ENCODE measurements around the gene GEN1.

GEN1 gene

DNA sequence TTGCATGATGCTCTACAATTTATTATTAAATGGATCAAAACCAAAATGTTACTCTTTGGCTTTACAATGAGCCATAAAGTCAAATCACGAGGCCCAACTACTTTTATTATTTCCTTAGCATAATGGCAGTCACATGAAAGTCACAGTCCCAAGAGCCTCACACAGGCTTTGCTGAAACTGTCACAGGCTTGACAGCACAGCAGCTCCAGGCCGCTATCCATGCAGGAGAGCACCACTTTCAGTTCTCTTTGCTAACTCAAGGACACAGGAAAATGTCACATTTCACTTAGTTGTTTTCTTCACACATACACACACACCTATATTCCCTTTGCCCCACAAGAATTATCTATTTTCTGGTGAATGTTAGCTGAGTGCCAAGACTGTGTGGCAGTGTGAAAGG, 51.2 kb downstream of the GEN1 start:
- no peak for TF ChIP-seq CTCF (IDR thresholded peaks at IDR 0.05; ENCODE audit: extremely low read depth, insufficient read depth, missing control alignments)
- in situ Hi-C loops (cut with MboI; ENCODE audit: low pct_unique_long_range_greater_than_20kb, low sequenced_read_pairs, unreplicated experiment), result no loop called here
- no peak for DNase-seq (ENCODE audit: low spot score)

- in situ Hi-C loops (cut with MboI; ENCODE audit: low pct_unique_long_range_greater_than_20kb, low sequenced_read_pairs, unreplicated experiment), result no loop called here
- TF ChIP-seq CTCF (IDR thresholded peaks at IDR 0.05; ENCODE audit: extremely low read depth, insufficient read depth, missing control alignments), result no peak
- DNase-seq (ENCODE audit: low spot score), result no peak
These were observed 51.9 kb downstream of the GEN1 start for GRCh38 chr2:17805717-17806363.

DNA sequence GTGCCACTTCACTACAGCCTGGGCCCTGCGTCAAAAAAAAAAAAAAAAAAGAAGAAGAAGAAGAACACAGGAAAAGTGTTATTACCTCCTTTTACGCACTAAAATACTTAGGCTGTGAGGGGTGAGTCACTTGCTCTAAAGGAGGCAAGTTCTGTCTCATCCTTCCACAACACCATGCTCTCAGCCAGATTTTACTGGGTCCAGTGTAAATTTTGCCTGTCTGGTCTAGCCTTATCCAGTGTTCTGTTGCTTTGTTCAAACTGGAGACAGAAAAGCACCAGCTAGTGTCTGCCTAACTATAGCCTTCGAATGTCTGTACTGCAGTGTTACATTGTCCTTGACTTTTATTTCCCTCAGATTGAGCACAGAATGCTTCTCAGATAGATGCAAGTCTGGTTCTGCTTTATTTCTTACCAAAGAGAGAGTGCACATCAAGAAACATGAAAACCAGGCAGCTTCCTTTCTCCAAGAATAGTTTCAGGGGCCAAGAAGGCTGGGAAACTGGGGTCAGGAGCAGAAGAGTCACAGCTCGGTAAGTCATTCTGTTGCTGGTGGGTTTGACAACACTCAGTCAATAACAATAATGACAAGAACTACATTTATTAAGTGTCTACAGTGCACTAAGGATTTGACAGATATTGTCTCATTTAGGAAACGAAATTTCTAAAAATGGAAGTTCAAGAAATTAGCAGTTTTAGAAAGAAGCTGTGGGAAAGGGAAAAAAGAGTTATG, 59.2 kb downstream of the GEN1 start:
- in situ Hi-C loops (cut with MboI; ENCODE audit: low pct_unique_long_range_greater_than_20kb, low sequenced_read_pairs, unreplicated experiment), result no loop called here
- TF ChIP-seq CTCF (IDR thresholded peaks at IDR 0.05; ENCODE audit: extremely low read depth, insufficient read depth, missing control alignments), result no peak
- peak; percentile 32 for DNase-seq (ENCODE audit: low spot score)

DNA sequence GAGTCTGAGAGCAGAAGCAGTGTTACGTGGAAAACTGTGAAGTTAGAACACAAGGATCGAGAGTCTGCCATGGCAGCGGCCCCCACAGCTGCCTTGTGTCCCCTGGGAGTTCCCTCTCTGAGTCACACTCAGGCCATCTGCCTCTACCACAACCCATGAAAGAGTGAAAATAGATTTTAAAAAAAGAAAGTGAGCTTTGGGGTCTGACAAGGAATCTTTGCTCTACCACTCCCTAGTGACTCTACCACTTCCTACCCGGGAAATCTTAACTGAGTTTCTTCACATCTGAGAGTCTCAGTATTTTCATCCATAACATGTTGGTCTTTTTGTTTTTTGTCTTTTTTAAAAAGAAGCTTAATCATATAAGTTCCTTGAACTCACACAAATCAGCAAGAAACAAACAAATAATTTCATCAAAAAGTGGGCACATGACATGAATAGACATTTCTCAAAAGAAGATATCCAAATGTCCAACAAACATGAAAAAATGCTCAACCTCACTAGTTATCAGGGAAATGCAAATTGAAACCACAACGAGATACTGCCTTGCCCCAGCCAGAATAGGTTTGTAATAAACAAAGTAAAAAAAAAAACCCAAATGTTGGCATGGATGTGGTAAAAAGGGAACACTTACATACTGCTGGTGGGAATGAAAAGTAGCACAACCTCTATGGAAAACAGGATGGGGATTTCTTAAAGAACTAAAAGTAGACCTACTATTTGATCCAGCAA, 60.0 kb downstream of the GEN1 start:
- peak; percentile 71 for DNase-seq (ENCODE audit: low spot score)
- TF ChIP-seq CTCF (IDR thresholded peaks at IDR 0.05; ENCODE audit: extremely low read depth, insufficient read depth, missing control alignments), result no peak
- in situ Hi-C loops (cut with MboI; ENCODE audit: low pct_unique_long_range_greater_than_20kb, low sequenced_read_pairs, unreplicated experiment), result no loop called here

- no peak for TF ChIP-seq CTCF (IDR thresholded peaks at IDR 0.05; ENCODE audit: extremely low read depth, insufficient read depth, missing control alignments)
- in situ Hi-C loops (cut with MboI; ENCODE audit: low pct_unique_long_range_greater_than_20kb, low sequenced_read_pairs, unreplicated experiment), result no loop called here
- DNase-seq (ENCODE audit: low spot score), result no peak
These were observed 60.7 kb downstream of the GEN1 start for GRCh38 chr2:17814601-17815000.

GRCh38 chr2:17815468-17816184, 61.7 kb downstream of the GEN1 start:
- no peak for TF ChIP-seq CTCF (IDR thresholded peaks at IDR 0.05; ENCODE audit: extremely low read depth, insufficient read depth, missing control alignments)
- peak; percentile 34 for DNase-seq (ENCODE audit: low spot score)
- in situ Hi-C loops (cut with MboI; ENCODE audit: low pct_unique_long_range_greater_than_20kb, low sequenced_read_pairs, unreplicated experiment), result no loop called here
